Neutrophil (primary cell): ENCODE measurements around the gene DNAH10.

Experiments used
- H3K27ac ChIP-seq: fragments of 200-600 bp; sonication (generic); 2 replicates; pipeline ENCODE4 v1.5.1; 2016; ENCODE audit warnings: mild to moderate bottlenecking, moderate library complexity
- H3K27me3 ChIP-seq: fragments of 200-600 bp; sonication (generic); 2 replicates; pipeline ENCODE4 v1.6.0; 2016; ENCODE audit warnings: mild to moderate bottlenecking
- H3K36me3 ChIP-seq: fragments of 200-600 bp; sonication (generic); 2 replicates; pipeline ENCODE4 v1.5.1; 2017
- H3K4me1 ChIP-seq, 2 experiments: fragments of 200-600 bp in 1 of 2; sonication (generic) in 1 of 2; 1 replicate in 1 of 2; 2 replicates in 1 of 2; pipeline versions ENCODE4 v1.5.1 to v1.6.1; 2013 to 2016; ENCODE audit warnings: low read depth in 1 of 2, low read length in 1 of 2, mild to moderate bottlenecking in 1 of 2, moderate library complexity in 1 of 2; ENCODE audit not compliant: control insufficient read depth in 1 of 2, insufficient read depth in 1 of 2
- H3K4me3 ChIP-seq, 2 experiments: fragments of 200-600 bp in 1 of 2; sonication (generic) in 1 of 2; 1 replicate in 1 of 2; 2 replicates in 1 of 2; pipeline ENCODE4 v1.5.1; 2013 to 2016; ENCODE audit warnings: low read depth in 1 of 2, low read length in 1 of 2, mild to moderate bottlenecking in 1 of 2, moderate library complexity in 1 of 2
- H3K9me3 ChIP-seq: fragments of 200-600 bp; sonication (generic); 2 replicates; pipeline ENCODE4 v1.5.1; 2016
- TF ChIP-seq, protein P1 (sequence below): fragments of 200-600 bp; sonication (generic); IDR thresholded peaks from 2 replicates; pipeline ENCODE4 v1.5.1; 2016; ENCODE audit warnings: antibody characterized with exemption

The DNAH10 gene

DNA sequence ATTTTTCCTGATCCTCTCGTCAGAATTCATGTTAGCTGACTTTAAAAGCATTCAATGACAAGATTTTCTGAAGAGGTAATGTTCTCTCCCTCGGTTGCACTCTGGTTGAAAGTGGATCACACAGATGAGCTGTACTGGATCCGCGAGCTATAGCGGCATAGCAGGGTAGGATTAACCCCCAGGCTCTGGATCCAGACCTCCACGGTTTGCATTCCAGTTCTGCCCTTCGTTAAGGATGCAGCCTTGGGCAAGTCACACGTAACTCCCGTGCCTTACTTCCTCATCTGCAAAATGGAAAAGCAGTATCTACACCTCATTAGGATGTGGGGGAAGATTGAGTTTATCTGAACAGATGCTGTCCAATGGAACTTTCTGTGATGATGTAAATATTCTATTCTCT, 196.8 kb downstream of the DNAH10 start:
- Histone ChIP-seq H3K4me1 (no peaks in the 10 kb centered on the region), H3K9me3 (no peaks in the 10 kb centered on the region), H3K27me3 (no peaks in the 10 kb centered on the region), H3K4me3 (no peak overlapping the region), H3K36me3 (no peaks in the 10 kb centered on the region), H3K27ac (no peak overlapping the region)
- TF ChIP-seq, protein P1, sequence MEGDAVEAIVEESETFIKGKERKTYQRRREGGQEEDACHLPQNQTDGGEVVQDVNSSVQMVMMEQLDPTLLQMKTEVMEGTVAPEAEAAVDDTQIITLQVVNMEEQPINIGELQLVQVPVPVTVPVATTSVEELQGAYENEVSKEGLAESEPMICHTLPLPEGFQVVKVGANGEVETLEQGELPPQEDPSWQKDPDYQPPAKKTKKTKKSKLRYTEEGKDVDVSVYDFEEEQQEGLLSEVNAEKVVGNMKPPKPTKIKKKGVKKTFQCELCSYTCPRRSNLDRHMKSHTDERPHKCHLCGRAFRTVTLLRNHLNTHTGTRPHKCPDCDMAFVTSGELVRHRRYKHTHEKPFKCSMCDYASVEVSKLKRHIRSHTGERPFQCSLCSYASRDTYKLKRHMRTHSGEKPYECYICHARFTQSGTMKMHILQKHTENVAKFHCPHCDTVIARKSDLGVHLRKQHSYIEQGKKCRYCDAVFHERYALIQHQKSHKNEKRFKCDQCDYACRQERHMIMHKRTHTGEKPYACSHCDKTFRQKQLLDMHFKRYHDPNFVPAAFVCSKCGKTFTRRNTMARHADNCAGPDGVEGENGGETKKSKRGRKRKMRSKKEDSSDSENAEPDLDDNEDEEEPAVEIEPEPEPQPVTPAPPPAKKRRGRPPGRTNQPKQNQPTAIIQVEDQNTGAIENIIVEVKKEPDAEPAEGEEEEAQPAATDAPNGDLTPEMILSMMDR: no peak

DNA sequence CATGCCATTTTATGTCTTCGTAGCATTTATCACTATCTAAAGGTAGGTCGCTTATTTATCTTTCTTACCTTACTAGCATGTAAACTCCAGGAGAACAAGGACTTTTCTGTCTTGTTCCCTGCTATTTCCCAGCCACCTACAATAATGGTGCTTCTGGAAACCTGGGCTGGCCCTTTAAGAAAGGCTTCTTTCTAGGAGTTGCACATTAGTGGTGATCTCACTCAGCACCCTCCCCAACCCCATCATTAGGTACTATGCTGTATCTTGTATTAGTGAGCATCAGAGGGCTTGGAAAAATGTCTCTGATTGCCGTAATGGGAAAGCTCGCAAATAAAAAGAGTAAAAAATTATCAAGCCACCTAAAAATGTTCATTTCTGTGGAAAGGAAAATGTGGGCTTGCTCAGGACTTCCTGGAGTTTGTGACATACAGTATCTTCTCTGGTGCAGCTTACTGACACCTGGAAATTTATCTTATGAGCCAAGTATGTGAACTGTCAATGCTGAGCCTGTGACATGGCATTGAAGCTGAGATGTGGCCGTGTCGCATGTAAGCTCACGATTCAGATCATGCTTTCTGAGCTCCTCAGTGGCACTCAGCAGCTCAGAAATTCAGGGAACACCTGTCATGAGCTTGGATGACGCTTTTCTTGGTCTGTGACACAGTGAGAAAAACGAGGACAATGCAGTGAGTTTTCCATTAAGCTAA, 198.1 kb downstream of the DNAH10 start:
- H3K27ac ChIP-seq: no peak overlapping the region
- no peaks in the 10 kb centered on the region for H3K36me3 ChIP-seq
- H3K4me1 ChIP-seq: no peaks in the 10 kb centered on the region
- H3K27me3 ChIP-seq: no peaks in the 10 kb centered on the region
- TF ChIP-seq, protein P1: no peak
- H3K9me3 ChIP-seq: no peaks in the 10 kb centered on the region
- H3K4me3 ChIP-seq: no peak overlapping the region

DNA sequence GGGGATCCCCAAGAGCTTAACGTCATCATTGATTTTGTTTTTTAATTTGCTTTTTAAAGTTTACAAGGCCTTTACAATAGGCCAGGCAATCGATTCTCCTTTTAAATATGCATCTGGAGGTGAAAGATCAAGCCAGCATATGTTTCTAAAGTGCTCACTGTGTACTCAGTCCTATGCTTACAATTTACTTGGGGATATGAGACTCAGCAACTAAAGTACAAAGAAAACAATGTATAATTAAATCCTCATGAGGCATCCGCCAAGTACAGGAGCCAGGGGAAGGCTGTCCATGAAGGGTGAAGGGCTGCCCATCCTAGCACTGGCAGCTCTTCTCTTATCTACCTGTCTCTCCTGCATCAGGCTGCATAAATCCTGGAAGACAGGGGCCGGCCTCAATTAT, 198.8 kb downstream of the DNAH10 start:
- H3K36me3 ChIP-seq: no peaks in the 10 kb centered on the region
- H3K4me1 ChIP-seq: no peaks in the 10 kb centered on the region
- H3K27ac ChIP-seq: no peak overlapping the region
- no peak overlapping the region for H3K4me3 ChIP-seq
- H3K9me3 ChIP-seq: no peaks in the 10 kb centered on the region
- TF ChIP-seq, protein P1: no peak
- no peaks in the 10 kb centered on the region for H3K27me3 ChIP-seq

DNA sequence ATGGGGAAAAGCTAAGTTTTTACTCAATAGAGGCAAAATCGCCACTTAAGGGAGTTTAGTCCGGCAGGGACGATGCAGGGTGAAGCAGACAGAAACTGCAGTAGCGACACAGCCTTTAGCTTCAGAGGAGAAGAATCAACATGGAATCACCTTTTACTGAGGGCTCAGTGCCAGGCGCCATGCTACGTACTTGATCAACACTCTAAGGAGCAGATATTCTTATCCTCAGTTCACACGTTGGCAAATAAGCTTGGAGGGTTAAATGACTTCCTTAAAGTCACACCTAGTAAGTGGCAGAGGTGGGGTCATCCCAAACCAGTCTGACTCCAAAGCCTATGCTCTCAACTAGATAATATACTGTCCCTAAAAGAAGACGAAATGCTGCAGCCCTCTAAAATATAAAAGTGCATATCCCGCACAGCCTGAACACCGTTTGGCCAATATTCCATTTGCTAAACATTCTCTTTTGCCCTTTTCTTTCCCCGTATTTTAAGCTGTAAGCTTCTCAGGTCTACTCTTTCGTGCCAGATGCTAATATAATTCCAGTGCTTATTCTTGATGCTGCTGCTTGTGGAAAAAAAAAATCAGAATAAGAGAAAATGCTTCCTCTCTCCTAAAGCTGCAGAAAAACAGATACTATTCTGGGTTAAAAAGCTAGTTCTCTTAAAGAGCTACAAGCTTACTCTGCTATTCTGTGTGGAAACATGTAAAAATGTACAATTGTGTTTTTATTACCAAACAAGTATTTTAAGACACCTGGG, 199.7 kb downstream of the DNAH10 start:
- H3K4me1 ChIP-seq: no peaks in the 10 kb centered on the region
- H3K27me3 ChIP-seq: no peaks in the 10 kb centered on the region
- TF ChIP-seq, protein P1: no peak
- no peak overlapping the region for H3K4me3 ChIP-seq
- H3K36me3 ChIP-seq: no peaks in the 10 kb centered on the region
- no peaks in the 10 kb centered on the region for H3K9me3 ChIP-seq
- no peak overlapping the region for H3K27ac ChIP-seq

DNA sequence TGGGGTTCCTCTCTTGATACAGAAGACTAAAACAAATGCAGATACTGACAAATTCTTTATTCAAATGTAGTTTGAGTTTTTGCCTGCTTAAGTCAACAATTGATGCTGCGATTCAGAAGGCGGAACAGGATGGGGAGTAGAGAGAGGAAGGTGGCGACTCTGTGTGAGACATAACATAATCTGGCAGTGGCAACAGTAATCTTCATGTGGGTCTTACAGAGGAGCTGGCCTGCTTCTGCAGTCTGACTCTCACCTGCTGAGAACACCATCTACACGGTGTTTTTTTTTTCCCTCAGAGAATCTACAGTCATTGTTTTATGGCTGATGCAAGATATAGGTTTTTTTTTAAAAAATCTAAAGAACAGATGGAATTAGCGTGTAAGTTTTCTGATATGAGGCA, 200.4 kb downstream of the DNAH10 start:
- Histone ChIP-seq H3K36me3 (no peaks in the 10 kb centered on the region), H3K9me3 (no peaks in the 10 kb centered on the region), H3K27ac (no peak overlapping the region), H3K27me3 (no peaks in the 10 kb centered on the region), H3K4me3 (no peak overlapping the region), H3K4me1 (no peaks in the 10 kb centered on the region)
- TF ChIP-seq, protein P1: no peak
